Stimulated activated memory B cell treated with anti-CD40 and anti-IgM and Interleukin-4, amounts not matched to agents 10 μg/mL and 1 μg/mL and 100 μg/mL, for 72 hours (primary cell): ENCODE measurements around the gene FCN3.

Experiments used
- ATAC-seq: fragments of 150-1000 bp; cut with Tn5 transposase; 2 replicates; pipeline ENCODE4 v1.10.0; 2021
- H3K27ac Mint-ChIP-seq: one replicate; pipeline ENCODE4 v1.8.0; 2022; ENCODE audit warnings: mild to moderate bottlenecking, mixed read lengths
- H3K27me3 Mint-ChIP-seq: one replicate; pipeline ENCODE4 v1.8.0; 2022; ENCODE audit warnings: mixed read lengths
- H3K36me3 Mint-ChIP-seq: one replicate; pipeline ENCODE4 v1.8.0; 2022; ENCODE audit warnings: mixed read lengths
- H3K4me1 Mint-ChIP-seq: one replicate; pipeline ENCODE4 v1.8.0; 2022; ENCODE audit warnings: mixed read lengths
- H3K4me3 Mint-ChIP-seq: one replicate; pipeline ENCODE4 v1.8.0; 2022; ENCODE audit warnings: mild to moderate bottlenecking, moderate library complexity, mixed read lengths
- H3K9me3 Mint-ChIP-seq: one replicate; pipeline ENCODE4 v1.8.0; 2022; ENCODE audit warnings: mixed read lengths

Gene FCN3

GRCh38 chr1:27359822-27360158, 14.8 kb downstream of the FCN3 start:
- Mint-ChIP-seq H3K27ac (peak overlapping the region; percentile 60), H3K4me1 (peaks cover 69% of the 10 kb centered on the region), H3K27me3 (no peaks in the 10 kb centered on the region), H3K36me3 (no peaks in the 10 kb centered on the region), H3K4me3 (peak overlapping the region; percentile 74), H3K9me3 (no peaks in the 10 kb centered on the region)
- no peak for ATAC-seq

DNA sequence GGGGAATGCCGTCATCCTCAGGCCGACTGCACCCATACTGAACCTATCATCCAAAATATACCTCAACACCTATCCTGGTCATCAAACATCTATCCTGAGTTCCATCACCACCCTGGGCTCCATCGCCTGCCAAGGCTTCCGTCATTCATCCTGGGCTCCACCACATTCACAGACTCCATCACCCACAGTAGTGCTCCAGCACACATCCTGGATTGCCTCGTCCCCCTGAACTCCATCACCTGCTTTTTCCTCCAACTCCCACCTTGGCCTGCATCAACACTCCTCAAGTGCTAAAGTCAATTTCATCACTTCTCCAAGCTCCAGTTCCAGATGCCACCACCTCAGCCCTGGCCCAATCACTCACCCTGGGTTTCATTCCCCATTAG, 15.7 kb downstream of the FCN3 start:
- ATAC-seq, result no peak
- no peaks in the 10 kb centered on the region for H3K36me3 Mint-ChIP-seq
- H3K4me3 Mint-ChIP-seq, result no peak overlapping the region
- no peak overlapping the region for H3K27ac Mint-ChIP-seq
- no peaks in the 10 kb centered on the region for H3K27me3 Mint-ChIP-seq
- H3K4me1 Mint-ChIP-seq, result peaks cover 61% of the 10 kb centered on the region
- H3K9me3 Mint-ChIP-seq, result no peaks in the 10 kb centered on the region

- no peaks in the 10 kb centered on the region for H3K36me3 Mint-ChIP-seq
- H3K4me1 Mint-ChIP-seq, result peaks cover 56% of the 10 kb centered on the region
- H3K27ac Mint-ChIP-seq, result no peak overlapping the region
- no peaks in the 10 kb centered on the region for H3K27me3 Mint-ChIP-seq
- H3K9me3 Mint-ChIP-seq, result no peaks in the 10 kb centered on the region
- ATAC-seq, result no peak
- H3K4me3 Mint-ChIP-seq, result peak overlapping the region; percentile 74
These were observed 16.3 kb downstream of the FCN3 start for GRCh38 chr1:27358038-27358927.

GRCh38 chr1:27357281-27358037, 17.2 kb downstream of the FCN3 start:
- peak; percentile 75 for ATAC-seq
- peak overlapping the region; percentile 74 for H3K4me3 Mint-ChIP-seq
- no peaks in the 10 kb centered on the region for H3K9me3 Mint-ChIP-seq
- peaks cover 56% of the 10 kb centered on the region for H3K4me1 Mint-ChIP-seq
- H3K27ac Mint-ChIP-seq, result peak overlapping the region; percentile 58
- H3K27me3 Mint-ChIP-seq, result no peaks in the 10 kb centered on the region
- no peaks in the 10 kb centered on the region for H3K36me3 Mint-ChIP-seq

DNA sequence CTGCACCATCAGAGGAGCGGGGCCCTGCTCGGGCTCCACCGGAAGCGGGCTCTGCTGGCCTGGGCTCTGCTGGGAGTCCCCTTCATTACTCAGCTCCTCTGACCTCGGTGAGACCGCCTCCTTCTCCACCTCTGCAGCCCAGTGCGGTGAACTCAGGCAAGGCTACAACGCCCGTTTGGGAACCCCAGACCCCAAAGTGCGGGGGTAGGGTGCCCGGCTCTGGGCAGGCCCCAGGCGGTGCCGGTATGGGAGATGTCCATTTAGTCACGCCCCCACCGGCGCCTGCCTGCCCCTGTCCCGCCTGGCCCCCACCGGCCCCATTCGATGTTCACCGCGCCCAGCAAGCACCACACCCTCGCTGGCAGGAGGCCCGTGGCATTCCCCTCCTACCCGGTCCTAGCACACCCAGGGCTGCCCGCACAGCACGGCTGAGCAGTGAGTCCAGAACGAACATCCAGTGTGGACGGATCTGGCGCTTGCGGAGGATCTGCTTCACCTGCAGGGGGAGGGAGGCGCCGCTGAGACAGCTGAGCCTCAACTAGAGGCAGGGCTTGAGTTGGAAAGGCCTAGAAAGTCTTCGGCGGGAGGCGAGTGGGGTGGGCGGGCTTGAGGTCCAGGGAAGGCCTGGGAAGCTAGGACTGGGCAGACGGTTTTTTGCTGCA, 17.9 kb downstream of the FCN3 start:
- Mint-ChIP-seq H3K27ac (peak overlapping the region; percentile 58), H3K9me3 (no peaks in the 10 kb centered on the region), H3K27me3 (no peaks in the 10 kb centered on the region), H3K4me1 (peaks cover 56% of the 10 kb centered on the region), H3K36me3 (no peaks in the 10 kb centered on the region), H3K4me3 (peak overlapping the region; percentile 74)
- peak; percentile 57 for ATAC-seq

GRCh38 chr1:27356277-27356618, 18.4 kb downstream of the FCN3 start:
- H3K4me1 Mint-ChIP-seq, result peaks cover 56% of the 10 kb centered on the region
- H3K27me3 Mint-ChIP-seq, result no peaks in the 10 kb centered on the region
- H3K9me3 Mint-ChIP-seq, result no peaks in the 10 kb centered on the region
- ATAC-seq, result no peak
- peak overlapping the region; percentile 74 for H3K4me3 Mint-ChIP-seq
- peak overlapping the region; percentile 58 for H3K27ac Mint-ChIP-seq
- H3K36me3 Mint-ChIP-seq, result no peaks in the 10 kb centered on the region

- H3K36me3 Mint-ChIP-seq, result no peaks in the 10 kb centered on the region
- H3K4me1 Mint-ChIP-seq, result peaks cover 52% of the 10 kb centered on the region
- no peaks in the 10 kb centered on the region for H3K9me3 Mint-ChIP-seq
- no peak overlapping the region for H3K4me3 Mint-ChIP-seq
- no peak for ATAC-seq
- peak overlapping the region; percentile 58 for H3K27ac Mint-ChIP-seq
- no peaks in the 10 kb centered on the region for H3K27me3 Mint-ChIP-seq
These were observed 18.9 kb downstream of the FCN3 start for GRCh38 chr1:27355683-27356082.

DNA sequence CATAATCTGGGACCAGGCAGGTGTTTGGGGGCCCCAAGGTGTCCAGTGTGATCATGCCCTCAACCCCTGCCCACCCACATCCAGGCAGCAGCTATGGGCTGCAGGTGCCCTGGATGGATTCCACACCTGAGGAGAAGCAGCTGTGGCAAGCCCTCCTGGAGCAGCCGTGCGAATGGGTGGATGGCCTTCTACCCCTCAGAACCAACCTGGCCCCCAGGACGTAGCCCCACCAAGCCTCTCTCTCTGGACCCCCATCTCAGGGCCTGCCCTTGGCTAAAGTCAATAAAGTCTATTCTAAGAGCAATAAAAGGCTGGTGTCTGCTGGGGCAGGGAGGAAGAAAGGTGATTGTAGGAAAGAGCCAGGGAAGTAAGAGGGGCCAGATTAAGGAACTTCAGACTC, 21.0 kb downstream of the FCN3 start:
- Mint-ChIP-seq H3K27ac (no peak overlapping the region), H3K27me3 (no peaks in the 10 kb centered on the region)
- ATAC-seq, result no peak

GRCh38 chr1:27353166-27353565, 21.5 kb downstream of the FCN3 start:
- no peak for ATAC-seq
- H3K9me3 Mint-ChIP-seq, result no peaks in the 10 kb centered on the region
- peaks cover under 1% of the 10 kb centered on the region for H3K36me3 Mint-ChIP-seq
- H3K4me1 Mint-ChIP-seq, result peaks cover 38% of the 10 kb centered on the region
- H3K27ac Mint-ChIP-seq, result no peak overlapping the region
- H3K4me3 Mint-ChIP-seq, result no peak overlapping the region
- H3K27me3 Mint-ChIP-seq, result no peaks in the 10 kb centered on the region

More for the DNA sequence above, 21.0 kb downstream of the FCN3 start:
- Mint-ChIP-seq H3K9me3 (no peaks in the 10 kb centered on the region), H3K36me3 (no peaks in the 10 kb centered on the region), H3K4me1 (peaks cover 38% of the 10 kb centered on the region), H3K4me3 (no peak overlapping the region)

GRCh38 chr1:27351541-27352107, 23.0 kb downstream of the FCN3 start:
- Mint-ChIP-seq H3K27me3 (no peaks in the 10 kb centered on the region), H3K4me3 (no peak overlapping the region), H3K4me1 (peaks cover 33% of the 10 kb centered on the region), H3K36me3 (peaks cover 11% of the 10 kb centered on the region), H3K27ac (no peak overlapping the region), H3K9me3 (no peaks in the 10 kb centered on the region)
- no peak for ATAC-seq

DNA sequence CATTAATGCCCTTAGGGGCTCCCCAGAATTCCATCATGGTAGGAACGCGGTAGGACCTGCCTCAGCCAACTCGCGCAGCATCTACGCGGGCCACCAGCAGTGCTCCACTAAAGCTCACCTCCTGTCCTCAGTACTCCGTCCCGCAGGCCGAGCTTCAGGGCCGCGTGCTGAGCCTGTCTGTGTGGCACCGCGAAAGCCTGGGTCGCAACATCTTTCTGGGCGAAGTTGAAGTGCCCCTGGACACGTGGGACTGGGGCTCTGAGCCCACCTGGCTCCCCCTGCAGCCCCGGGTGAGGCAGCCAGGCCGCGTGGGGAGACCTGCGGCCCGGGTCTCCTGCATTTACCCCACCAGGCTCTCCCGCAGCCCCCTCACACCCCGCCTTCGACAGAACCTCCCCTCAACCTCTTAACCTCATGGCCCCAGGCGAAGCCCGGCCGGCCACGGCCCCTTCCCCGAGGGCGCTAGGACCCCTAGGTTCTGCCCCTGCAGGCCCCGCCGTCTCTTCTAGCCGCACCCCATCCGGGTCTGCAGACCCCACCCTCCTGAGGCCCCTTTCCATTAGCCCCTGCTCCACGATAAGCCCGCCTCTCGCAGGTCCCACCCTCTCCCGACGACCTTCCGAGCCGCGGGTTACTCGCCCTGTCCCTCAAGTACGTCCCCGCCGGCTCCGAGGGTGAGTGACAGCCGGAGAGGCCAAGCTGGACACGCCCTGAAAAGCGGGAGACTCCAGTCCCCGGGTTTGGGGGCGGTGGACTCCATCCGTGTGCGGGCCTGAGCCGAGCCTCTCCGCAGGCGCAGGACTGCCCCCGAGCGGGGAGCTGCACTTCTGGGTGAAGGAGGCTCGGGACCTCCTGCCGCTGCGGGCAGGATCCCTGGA, 23.7 kb downstream of the FCN3 start:
- ATAC-seq, result no peak
- no peak overlapping the region for H3K27ac Mint-ChIP-seq
- H3K36me3 Mint-ChIP-seq, result peaks cover 16% of the 10 kb centered on the region
- H3K4me3 Mint-ChIP-seq, result peak overlapping the region; percentile 9
- peaks cover 30% of the 10 kb centered on the region for H3K4me1 Mint-ChIP-seq
- H3K27me3 Mint-ChIP-seq, result no peaks in the 10 kb centered on the region
- no peaks in the 10 kb centered on the region for H3K9me3 Mint-ChIP-seq

GRCh38 chr1:27349784-27350662, 24.6 kb downstream of the FCN3 start:
- Mint-ChIP-seq H3K36me3 (peaks cover 18% of the 10 kb centered on the region), H3K4me3 (peak overlapping the region; percentile 67), H3K27ac (no peak overlapping the region), H3K27me3 (no peaks in the 10 kb centered on the region), H3K9me3 (no peaks in the 10 kb centered on the region), H3K4me1 (peaks cover 29% of the 10 kb centered on the region)
- peak; percentile 75 for ATAC-seq

- peaks cover 33% of the 10 kb centered on the region for H3K4me1 Mint-ChIP-seq
- ATAC-seq, result peak; percentile 77
- H3K27ac Mint-ChIP-seq, result peak overlapping the region; percentile 71
- peaks cover 18% of the 10 kb centered on the region for H3K36me3 Mint-ChIP-seq
- peak overlapping the region; percentile 68 for H3K4me3 Mint-ChIP-seq
- no peaks in the 10 kb centered on the region for H3K27me3 Mint-ChIP-seq
- H3K9me3 Mint-ChIP-seq, result no peaks in the 10 kb centered on the region
These were observed 25.5 kb downstream of the FCN3 start for GRCh38 chr1:27348861-27349783.
